Caco-2 (cell line): ENCODE results near the gene NOX3. TPM values are rescaled to one million over a fixed set of nuclear protein-coding genes. Genes with fewer than 3 reads are reported as not detected.

Source experiments
- BruUV-seq: library from RNA; stranded (reverse); fragments of 400-500 nt; replicated peaks from 2 replicates; lab custom pipeline; 2021; lab: Mats Ljungman, UMichigan
- CTCF ChIA-PET: fragments of 300-600 bp; sonication (Branson Sonifier 250); formaldehyde crosslinking; loops from one replicate; lab custom pipeline; 2022; ENCODE audit warnings: antibody characterized with exemption; lab: Charles Lee
- POLR2A ChIA-PET: fragments of 300-600 bp; sonication (Branson Sonifier 250); formaldehyde crosslinking; loops from one replicate; lab custom pipeline; 2022; ENCODE audit warnings: antibody characterized with exemption; lab: Charles Lee
- DNase-seq, 2 experiments: peaks; one replicate each; pipeline versions ENCODE4 v3.0.0 to v3.0.0-alpha.2; 2020 to 2022
- H3K27me3 ChIP-seq: replicated peaks from 2 replicates; pipeline ENCODE4 v1.6.0; 2011; ENCODE audit warnings: low read length; ENCODE audit not compliant: control insufficient read depth, insufficient read depth
- H3K36me3 ChIP-seq: 2 replicates; pipeline ENCODE4 v1.5.1; 2011; ENCODE audit warnings: low read length; ENCODE audit not compliant: control insufficient read depth, insufficient read depth
- H3K4me1 ChIP-seq: fragments of 250-450 bp; sonication (Bioruptor Pico); 2 replicates; pipeline ENCODE4 v1.5.1; 2020; ENCODE audit warnings: mild to moderate bottlenecking
- H3K4me3 ChIP-seq: 2 replicates; pipeline ENCODE4 v1.5.1; 2011; ENCODE audit warnings: low read depth, mild to moderate bottlenecking, control low read depth, low read length
- H3K9me3 ChIP-seq: fragments of 250-450 bp; sonication (Bioruptor Pico); 2 replicates; pipeline ENCODE4 v1.5.1; 2020; ENCODE audit warnings: mild to moderate bottlenecking, moderate library complexity
- H3K27ac Mint-ChIP-seq: one replicate; pipeline ENCODE4 v1.8.0; 2022; ENCODE audit warnings: mixed read lengths; ENCODE audit not compliant: unreplicated experiment
- H3K27me3 Mint-ChIP-seq: one replicate; pipeline ENCODE4 v1.8.0; 2022; ENCODE audit warnings: mixed read lengths; ENCODE audit not compliant: insufficient read depth, unreplicated experiment
- H3K36me3 Mint-ChIP-seq: one replicate; pipeline ENCODE4 v1.8.0; 2022; ENCODE audit warnings: mild to moderate bottlenecking, mixed read lengths; ENCODE audit not compliant: insufficient read depth, unreplicated experiment
- H3K4me1 Mint-ChIP-seq: one replicate; pipeline ENCODE4 v1.8.0; 2022; ENCODE audit warnings: low read depth, mixed read lengths; ENCODE audit not compliant: unreplicated experiment
- H3K4me3 Mint-ChIP-seq: one replicate; pipeline ENCODE4 v1.8.0; 2022; ENCODE audit warnings: mild to moderate bottlenecking, moderate library complexity, mixed read lengths; ENCODE audit not compliant: unreplicated experiment
- H3K9me3 Mint-ChIP-seq: one replicate; pipeline ENCODE4 v1.8.0; 2022; ENCODE audit warnings: mixed read lengths; ENCODE audit not compliant: unreplicated experiment
- intact Hi-C: fragments of 100-400 bp; cut with micrococcal nuclease; formaldehyde crosslinking; loops from one replicate; pipeline ENCODE4 v1.10.0; 2022; ENCODE audit not compliant: unreplicated experiment
- total RNA-seq: library from RNA; stranded (reverse); gene quantifications from 2 replicates; pipeline ENCODE4 v1.2.3, GENCODE V29; 2022
- TF ChIP-seq, protein P1 (sequence below), 2 experiments: fragments of 200-600 bp in 1 of 2; IDR thresholded peaks; 1 replicate in 1 of 2; 2 replicates in 1 of 2; pipeline versions ENCODE4 v1.5.1 to v1.8.0; 2011 to 2022; ENCODE audit warnings: antibody characterized with exemption in 1 of 2, control low read depth in 1 of 2, inconsistent platforms in 1 of 2, low read depth in 1 of 2, low read length in 1 of 2, mild to moderate bottlenecking in 1 of 2, moderate library complexity in 1 of 2; ENCODE audit not compliant: insufficient read depth in 1 of 2, severe bottlenecking in 1 of 2, unreplicated experiment in 1 of 2

The NOX3 gene
- total RNA-seq, 1 experiment from 2014 or later: not detected

DNA sequence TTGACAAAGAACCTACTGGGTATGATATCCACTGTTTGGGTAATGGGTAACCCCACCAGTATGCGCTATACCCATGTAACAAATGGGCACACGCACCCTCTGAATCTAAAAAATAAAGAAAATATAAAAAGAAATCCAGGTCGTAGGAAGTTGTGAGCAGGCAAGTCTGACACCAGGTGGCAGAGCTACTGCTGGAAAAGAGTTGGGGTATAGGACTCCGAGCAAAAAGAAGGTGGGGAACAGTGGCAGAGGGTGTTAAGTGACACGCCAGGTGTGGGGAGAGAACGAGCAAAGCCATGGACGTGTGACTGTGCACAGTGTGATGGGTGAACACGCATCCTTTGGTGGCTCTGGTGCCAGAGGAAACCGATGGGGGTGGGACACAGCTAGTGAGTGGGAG is 46.7 kb downstream of the NOX3 start:
- H3K27ac Mint-ChIP-seq: no peak overlapping the region
- peaks cover 5% of the 10 kb centered on the region; the same call in 1 of the 2 replicates for H3K4me1 ChIP-seq
- no peaks in the 10 kb centered on the region for H3K36me3 Mint-ChIP-seq
- no peaks in the 10 kb centered on the region for H3K27me3 Mint-ChIP-seq
- no TSS peak for BruUV-seq
- TF ChIP-seq, protein P1, sequence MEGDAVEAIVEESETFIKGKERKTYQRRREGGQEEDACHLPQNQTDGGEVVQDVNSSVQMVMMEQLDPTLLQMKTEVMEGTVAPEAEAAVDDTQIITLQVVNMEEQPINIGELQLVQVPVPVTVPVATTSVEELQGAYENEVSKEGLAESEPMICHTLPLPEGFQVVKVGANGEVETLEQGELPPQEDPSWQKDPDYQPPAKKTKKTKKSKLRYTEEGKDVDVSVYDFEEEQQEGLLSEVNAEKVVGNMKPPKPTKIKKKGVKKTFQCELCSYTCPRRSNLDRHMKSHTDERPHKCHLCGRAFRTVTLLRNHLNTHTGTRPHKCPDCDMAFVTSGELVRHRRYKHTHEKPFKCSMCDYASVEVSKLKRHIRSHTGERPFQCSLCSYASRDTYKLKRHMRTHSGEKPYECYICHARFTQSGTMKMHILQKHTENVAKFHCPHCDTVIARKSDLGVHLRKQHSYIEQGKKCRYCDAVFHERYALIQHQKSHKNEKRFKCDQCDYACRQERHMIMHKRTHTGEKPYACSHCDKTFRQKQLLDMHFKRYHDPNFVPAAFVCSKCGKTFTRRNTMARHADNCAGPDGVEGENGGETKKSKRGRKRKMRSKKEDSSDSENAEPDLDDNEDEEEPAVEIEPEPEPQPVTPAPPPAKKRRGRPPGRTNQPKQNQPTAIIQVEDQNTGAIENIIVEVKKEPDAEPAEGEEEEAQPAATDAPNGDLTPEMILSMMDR (IDR thresholded peaks at IDR 0.05; ENCODE audit: insufficient read depth in 1 of 2, low read depth in 1 of 2, low read length in 1 of 2, severe bottlenecking in 1 of 2, unreplicated experiment in 1 of 2): no peak
- DNase-seq: no peak
- H3K9me3 ChIP-seq: no peaks in the 10 kb centered on the region
- POLR2A ChIA-PET: no interaction called here
- no peaks in the 10 kb centered on the region for H3K9me3 Mint-ChIP-seq
- intact Hi-C loops: no loop called here
- no peak overlapping the region for H3K4me3 ChIP-seq
- peaks cover 2% of the 10 kb centered on the region; the same call in 1 of the 2 replicates for H3K36me3 ChIP-seq
- CTCF ChIA-PET: interaction anchor here (0.6 kb wide), 1 partner anchor 80 kb away, joined by 6 read pairs; no protein-coding TSS in a partner anchor
- no peak overlapping the region for H3K4me3 Mint-ChIP-seq
- H3K27me3 ChIP-seq: no peaks in the 10 kb centered on the region
- H3K4me1 Mint-ChIP-seq: no peaks in the 10 kb centered on the region

DNA sequence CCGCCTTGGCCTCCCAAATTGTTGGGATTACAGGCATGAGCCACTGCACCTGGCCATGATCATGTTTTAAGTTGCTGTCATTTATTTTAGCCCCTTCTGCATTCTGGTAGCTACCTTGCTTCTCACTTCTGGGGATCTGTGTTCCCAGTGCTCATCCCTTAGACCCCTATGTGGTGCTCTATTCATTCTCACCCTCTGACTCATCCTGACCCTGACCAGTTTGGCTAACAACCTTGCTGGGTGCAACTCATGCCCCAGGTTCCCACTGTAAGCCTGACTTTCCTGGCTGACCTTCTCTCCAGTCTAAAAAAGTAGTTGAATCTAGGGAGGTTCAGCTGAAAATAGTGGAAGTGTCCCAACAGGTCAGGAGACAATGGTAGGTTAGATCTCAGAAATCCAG is 47.4 kb downstream of the NOX3 start:
- no peak overlapping the region for H3K4me3 ChIP-seq
- TF ChIP-seq, protein P1 (IDR thresholded peaks at IDR 0.05; ENCODE audit: insufficient read depth in 1 of 2, low read depth in 1 of 2, low read length in 1 of 2, severe bottlenecking in 1 of 2, unreplicated experiment in 1 of 2): no peak
- H3K27ac Mint-ChIP-seq: no peak overlapping the region

DNA sequence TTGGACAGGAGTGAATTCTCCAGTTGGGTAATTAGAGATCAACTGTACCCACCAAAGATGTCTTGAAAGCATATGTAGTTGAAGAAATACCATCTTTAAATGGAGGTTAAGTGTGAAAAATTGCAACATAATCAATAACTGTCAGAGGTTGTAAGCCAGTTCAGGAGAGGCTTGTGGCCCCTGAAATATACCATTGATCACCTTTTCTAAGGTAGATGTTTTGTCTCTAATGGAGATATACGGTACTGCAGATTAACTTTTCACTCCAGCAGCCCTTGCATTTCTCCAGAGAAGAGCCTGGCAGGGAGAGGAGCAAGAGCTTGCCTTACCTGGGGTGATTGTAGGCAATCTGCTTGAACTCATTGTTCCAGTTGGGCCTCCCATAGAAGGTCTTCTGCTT is 48.8 kb downstream of the NOX3 start:
- Mint-ChIP-seq H3K4me3 (no peak overlapping the region), H3K36me3 (no peaks in the 10 kb centered on the region), H3K9me3 (no peaks in the 10 kb centered on the region), H3K4me1 (no peaks in the 10 kb centered on the region), H3K27ac (no peak overlapping the region), H3K27me3 (no peaks in the 10 kb centered on the region)
- H3K4me3 ChIP-seq: no peak overlapping the region
- POLR2A ChIA-PET: no interaction called here
- no peaks in the 10 kb centered on the region; the same call in 1 of the 2 replicates for H3K9me3 ChIP-seq
- H3K4me1 ChIP-seq: no peaks in the 10 kb centered on the region
- no peaks in the 10 kb centered on the region for H3K27me3 ChIP-seq
- BruUV-seq: no TSS peak
- CTCF ChIA-PET: no interaction called here
- no peak for DNase-seq
- TF ChIP-seq, protein P1 (IDR thresholded peaks at IDR 0.05; ENCODE audit: insufficient read depth in 1 of 2, low read depth in 1 of 2, low read length in 1 of 2, severe bottlenecking in 1 of 2, unreplicated experiment in 1 of 2): no peak
- intact Hi-C loops: no loop called here
- peaks cover 2% of the 10 kb centered on the region; the same call in 1 of the 2 replicates for H3K36me3 ChIP-seq

More for the DNA sequence above, 47.4 kb downstream of the NOX3 start:
- BruUV-seq: no TSS peak
- H3K27me3 Mint-ChIP-seq: no peaks in the 10 kb centered on the region
- no peaks in the 10 kb centered on the region for H3K4me1 Mint-ChIP-seq
- H3K9me3 ChIP-seq: no peaks in the 10 kb centered on the region
- no peaks in the 10 kb centered on the region for H3K36me3 Mint-ChIP-seq
- ChIA-PET POLR2A (no interaction called here), CTCF (interaction anchor here (0.6 kb wide), 1 partner anchor 79 kb away, joined by 6 read pairs; no protein-coding TSS in a partner anchor)
- H3K4me1 ChIP-seq: no peaks in the 10 kb centered on the region
- H3K4me3 Mint-ChIP-seq: no peak overlapping the region
- peaks cover 2% of the 10 kb centered on the region; the same call in 1 of the 2 replicates for H3K36me3 ChIP-seq
- no peak for DNase-seq
- H3K9me3 Mint-ChIP-seq: no peaks in the 10 kb centered on the region
- H3K27me3 ChIP-seq: no peaks in the 10 kb centered on the region
- intact Hi-C loops: no loop called here
